Measurements from ENCODE around the gene TTC23. TPM values are rescaled to one million over a fixed set of nuclear protein-coding genes. Genes with fewer than 3 reads are reported as not detected.
"Not testable (repeated sequence)": the region's sequence is repeated elsewhere in the genome, so short reads cannot be mapped to it uniquely, and the experiment has no call there.

TTC23 gene
- total RNA-seq, 1 experiment from 2014 or later = 31.9 TPM

- peaks cover 6% of the 10 kb centered on the region for H3K4me1 ChIP-seq (replicated peaks)
- DNase-seq (ENCODE audit: low read depth in 1 of 2, low spot score in 2 of 2) = no peak
- H3K27me3 ChIP-seq (replicated peaks) = no peaks in the 10 kb centered on the region
- no peaks in the 10 kb centered on the region for H3K9me3 ChIP-seq (replicated peaks)
- peaks cover 40% of the 10 kb centered on the region for H3K36me3 ChIP-seq
- no peak overlapping the region for H3K4me3 ChIP-seq
- H3K27ac ChIP-seq = no peak overlapping the region
Measured at GRCh38 chr15:99239545-99240198, 9.7 kb downstream of the TTC23 start.

DNA sequence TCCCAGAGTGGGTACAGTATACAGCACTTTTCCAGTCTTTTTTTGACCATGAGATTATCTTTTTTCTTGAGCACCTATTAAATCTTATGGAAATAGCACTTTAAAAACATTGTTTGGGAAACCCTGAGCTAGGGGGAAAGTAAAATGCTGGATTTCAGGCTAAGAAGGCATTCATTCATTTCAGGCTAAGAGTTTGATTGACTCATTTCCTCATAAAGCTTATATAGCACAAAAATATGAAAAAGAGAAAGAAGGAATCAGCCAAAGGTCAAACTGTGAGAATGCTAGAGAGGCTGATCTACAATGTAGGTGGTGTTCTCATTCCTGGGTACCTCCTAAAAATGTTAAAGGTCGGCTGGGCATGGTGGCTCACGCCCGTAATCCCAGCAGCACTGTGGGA, 10.5 kb downstream of the TTC23 start:
- H3K4me1 ChIP-seq (replicated peaks) = peaks cover 6% of the 10 kb centered on the region
- H3K27ac ChIP-seq = no peak overlapping the region
- H3K27me3 ChIP-seq (replicated peaks) = no peaks in the 10 kb centered on the region
- no peak overlapping the region for H3K4me3 ChIP-seq
- H3K9me3 ChIP-seq (replicated peaks) = no peaks in the 10 kb centered on the region
- peaks cover 40% of the 10 kb centered on the region for H3K36me3 ChIP-seq
- DNase-seq (ENCODE audit: low read depth in 1 of 2, low spot score in 2 of 2) = no peak

DNA sequence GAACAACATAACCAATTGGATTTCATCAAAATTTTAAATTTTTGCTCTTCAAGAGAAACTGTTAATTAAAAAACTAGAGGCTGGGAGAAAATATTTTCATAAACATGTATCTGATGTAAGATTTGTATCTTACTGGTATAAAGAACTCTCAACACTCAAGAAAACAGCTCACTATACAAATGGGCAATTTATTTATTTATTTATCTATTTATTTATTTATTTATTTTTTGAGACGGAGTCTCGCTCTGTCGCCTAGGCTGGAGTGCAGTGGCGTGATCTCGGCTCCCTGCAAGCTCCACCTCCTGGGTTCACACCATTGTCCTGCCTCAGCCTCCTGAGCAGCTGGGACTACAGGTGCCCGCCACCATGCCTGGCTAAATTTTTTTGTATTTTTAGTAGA, 15.2 kb downstream of the TTC23 start:
- H3K4me3 ChIP-seq; DNase-seq (ENCODE audit: low read depth in 1 of 2, low spot score in 2 of 2); H3K27me3 ChIP-seq (replicated peaks); H3K27ac ChIP-seq; H3K9me3 ChIP-seq (replicated peaks); H3K4me1 ChIP-seq (replicated peaks): not testable (repeated sequence)
- H3K36me3 ChIP-seq = peaks cover 23% of the 10 kb centered on the region

- Histone ChIP-seq H3K27me3 (replicated peaks) (no peaks in the 10 kb centered on the region), H3K36me3 (peaks cover 20% of the 10 kb centered on the region), H3K9me3 (replicated peaks) (no peaks in the 10 kb centered on the region), H3K27ac (no peak overlapping the region), H3K4me3 (no peak overlapping the region), H3K4me1 (replicated peaks) (no peaks in the 10 kb centered on the region)
- no peak for DNase-seq (ENCODE audit: low read depth in 1 of 2, low spot score in 2 of 2)
Measured at GRCh38 chr15:99232740-99233139, 16.6 kb downstream of the TTC23 start.

DNA sequence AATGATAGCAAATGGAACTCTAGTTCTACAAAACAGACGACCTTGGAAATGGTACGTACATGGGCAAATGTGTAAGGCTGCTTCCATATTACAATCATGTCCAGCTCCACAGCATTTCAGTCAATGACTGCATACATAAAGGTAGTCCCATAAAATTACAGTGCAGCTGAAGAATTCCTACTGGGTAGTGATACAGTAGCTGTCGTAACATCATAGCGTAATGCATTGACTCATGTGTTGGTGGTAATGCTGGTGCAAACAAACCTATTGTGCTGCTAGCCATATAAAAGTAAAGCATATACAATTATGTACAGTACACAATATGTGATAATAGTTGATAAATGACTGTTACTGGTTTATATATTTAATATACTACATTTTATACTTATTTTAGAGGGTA, 18.5 kb downstream of the TTC23 start:
- H3K27me3 ChIP-seq (replicated peaks) = no peaks in the 10 kb centered on the region
- no peaks in the 10 kb centered on the region for H3K4me1 ChIP-seq (replicated peaks)
- no peak for DNase-seq (ENCODE audit: low read depth in 1 of 2, low spot score in 2 of 2)
- no peak overlapping the region for H3K4me3 ChIP-seq
- H3K9me3 ChIP-seq (replicated peaks) = no peaks in the 10 kb centered on the region
- no peak overlapping the region for H3K27ac ChIP-seq
- peaks cover 31% of the 10 kb centered on the region for H3K36me3 ChIP-seq

DNA sequence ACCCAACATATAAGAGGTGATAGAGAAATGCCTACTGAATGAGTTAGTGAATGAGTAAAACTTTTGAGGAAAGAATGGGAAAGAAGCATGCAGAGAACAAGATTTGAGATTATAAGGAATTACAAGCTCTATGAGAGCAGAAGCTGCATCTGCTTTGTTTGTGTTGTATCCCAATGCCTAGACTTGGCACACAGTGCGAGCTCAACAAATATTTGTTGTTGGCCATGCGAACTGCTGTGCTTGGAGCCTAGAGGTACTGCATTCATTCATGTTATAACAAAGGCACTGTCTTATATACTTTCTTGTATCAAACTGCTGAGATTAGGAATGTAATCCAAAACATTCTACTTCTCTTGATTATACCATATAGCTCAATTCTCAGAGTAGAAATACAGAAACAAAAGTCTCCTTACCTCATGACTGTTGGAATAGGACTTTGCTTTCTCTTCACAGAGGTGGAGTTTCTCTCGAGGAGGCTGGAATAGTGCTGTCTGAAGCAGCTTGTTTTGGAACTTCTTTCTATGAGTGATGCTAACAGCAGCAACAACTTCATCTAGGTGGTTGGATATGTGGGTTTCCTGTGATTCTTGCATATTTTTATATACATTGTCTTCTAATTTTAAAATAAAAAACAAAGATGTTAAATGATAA, 21.1 kb downstream of the TTC23 start:
- Histone ChIP-seq H3K27me3 (replicated peaks) (no peaks in the 10 kb centered on the region), H3K4me1 (replicated peaks) (peaks cover 11% of the 10 kb centered on the region), H3K4me3 (no peak overlapping the region), H3K27ac (no peak overlapping the region), H3K36me3 (peaks cover 47% of the 10 kb centered on the region), H3K9me3 (replicated peaks) (no peaks in the 10 kb centered on the region)
- no peak for DNase-seq (ENCODE audit: low read depth in 1 of 2, low spot score in 2 of 2)

- DNase-seq (ENCODE audit: low read depth in 1 of 2, low spot score in 2 of 2) = no peak
- Histone ChIP-seq H3K4me1 (replicated peaks) (peaks cover 11% of the 10 kb centered on the region), H3K27me3 (replicated peaks) (no peaks in the 10 kb centered on the region), H3K4me3 (no peak overlapping the region), H3K36me3 (peaks cover 55% of the 10 kb centered on the region), H3K27ac (no peak overlapping the region), H3K9me3 (replicated peaks) (no peaks in the 10 kb centered on the region)
Measured at GRCh38 chr15:99226802-99227201, 22.6 kb downstream of the TTC23 start.

DNA sequence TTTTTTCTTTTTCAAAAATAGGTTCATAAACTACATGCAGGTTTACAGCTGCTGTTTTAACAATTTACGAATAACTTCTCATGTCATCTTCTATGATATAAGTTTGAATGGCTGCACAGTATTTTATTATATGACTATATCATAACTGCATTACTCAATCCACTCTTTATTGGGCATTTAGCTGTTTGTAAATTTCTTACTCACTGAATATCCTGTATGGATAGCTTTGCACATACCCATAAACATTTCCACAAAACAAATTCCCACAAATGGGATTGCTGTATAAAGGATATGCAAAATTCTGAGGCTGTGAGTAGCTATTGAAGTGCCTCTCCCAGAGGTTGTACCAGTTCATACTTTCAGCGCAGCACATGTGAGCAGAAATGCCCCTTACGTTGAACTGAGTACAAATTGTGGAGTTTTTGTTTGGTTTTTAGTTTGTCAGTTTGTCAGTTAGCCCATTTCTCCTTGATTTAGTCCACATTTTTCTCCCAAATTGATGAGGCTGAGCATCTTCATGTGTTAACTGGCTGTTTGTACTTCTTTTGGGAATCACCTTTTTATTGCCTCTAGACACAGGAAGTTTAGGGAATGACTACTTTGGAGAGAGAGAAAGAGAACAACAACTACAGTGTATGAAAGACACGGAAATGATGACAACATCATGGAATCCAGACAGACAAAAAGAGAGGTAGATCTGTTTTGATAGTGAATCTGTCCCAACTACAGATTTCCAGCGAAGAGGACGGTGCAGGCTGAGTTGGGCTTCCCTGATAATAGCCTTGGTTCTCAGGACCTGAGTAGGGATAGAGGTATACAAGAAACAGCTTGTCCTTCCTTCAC, 24.8 kb downstream of the TTC23 start:
- H3K4me3 ChIP-seq = no peak overlapping the region

DNA sequence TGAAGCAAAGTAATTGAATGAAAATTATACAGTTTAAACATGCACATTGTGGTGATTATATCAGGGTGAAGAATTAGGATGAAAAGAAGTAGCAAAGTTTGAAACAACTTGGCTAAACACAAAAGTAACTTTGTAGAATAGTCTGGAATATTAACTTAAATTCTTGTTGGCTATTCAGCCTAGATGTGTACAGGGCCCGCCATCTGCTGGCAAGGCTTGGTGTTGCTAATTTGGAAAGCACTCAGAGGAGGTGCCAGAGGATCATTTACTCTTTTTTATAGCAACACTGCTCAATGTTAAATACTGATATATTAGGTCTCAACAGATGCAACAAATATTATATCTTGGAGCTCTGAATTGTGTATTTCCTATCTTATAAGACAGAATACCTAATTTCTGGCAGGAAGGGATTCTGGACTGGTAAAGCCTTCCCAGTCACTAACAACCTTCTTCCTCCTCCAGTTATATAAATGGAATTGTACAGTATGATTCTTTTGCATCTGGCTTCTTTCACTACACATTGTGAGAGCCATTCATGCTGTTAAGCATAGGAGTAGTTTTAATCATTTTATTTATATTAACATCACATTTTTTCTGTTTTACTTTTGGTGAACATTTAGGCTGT, 36.1 kb downstream of the TTC23 start:
- H3K4me1 ChIP-seq (replicated peaks) = peaks cover 32% of the 10 kb centered on the region
- H3K36me3 ChIP-seq = peaks cover 21% of the 10 kb centered on the region
- no peaks in the 10 kb centered on the region for H3K27me3 ChIP-seq (replicated peaks)
- H3K9me3 ChIP-seq (replicated peaks) = no peaks in the 10 kb centered on the region; the same call in 1 of the 2 replicates
- no peak overlapping the region for H3K4me3 ChIP-seq
- peak; percentile 74 to 78 for DNase-seq (ENCODE audit: low read depth in 1 of 2, low spot score in 2 of 2)
- peak overlapping the region; percentile 94 for H3K27ac ChIP-seq

More for the DNA sequence above, 24.8 kb downstream of the TTC23 start:
- Histone ChIP-seq H3K27ac (no peak overlapping the region), H3K4me1 (replicated peaks) (peaks cover 11% of the 10 kb centered on the region), H3K9me3 (replicated peaks) (no peaks in the 10 kb centered on the region), H3K27me3 (replicated peaks) (no peaks in the 10 kb centered on the region), H3K36me3 (peaks cover 77% of the 10 kb centered on the region)
- no peak for DNase-seq (ENCODE audit: low read depth in 1 of 2, low spot score in 2 of 2)

DNA sequence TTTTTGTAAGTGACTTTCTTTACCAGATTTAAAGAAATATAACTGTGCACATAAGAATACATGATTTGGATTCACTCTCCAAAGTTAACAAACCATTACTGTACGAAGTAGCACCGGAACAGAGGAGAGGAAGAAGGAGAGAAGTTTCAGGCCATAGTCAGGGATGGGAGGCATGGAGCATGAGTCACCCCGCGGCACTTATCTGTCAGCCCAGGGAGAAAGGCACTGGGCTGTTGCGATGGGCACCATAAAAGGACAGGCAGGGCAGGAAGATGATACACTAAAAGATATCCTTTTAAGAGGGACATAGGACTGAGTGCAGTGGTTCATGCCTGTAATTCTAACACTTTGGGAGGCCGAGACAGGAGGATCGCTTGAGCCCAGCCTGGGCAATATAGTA, 37.0 kb downstream of the TTC23 start:
- no peaks in the 10 kb centered on the region for H3K27me3 ChIP-seq (replicated peaks)
- peak overlapping the region; percentile 94 for H3K27ac ChIP-seq
- peaks cover 13% of the 10 kb centered on the region for H3K36me3 ChIP-seq
- H3K4me3 ChIP-seq = no peak overlapping the region
- H3K9me3 ChIP-seq (replicated peaks) = no peaks in the 10 kb centered on the region
- DNase-seq (ENCODE audit: low read depth in 1 of 2, low spot score in 2 of 2) = peak; percentile 83 to 88
- H3K4me1 ChIP-seq (replicated peaks) = peaks cover 32% of the 10 kb centered on the region

DNA sequence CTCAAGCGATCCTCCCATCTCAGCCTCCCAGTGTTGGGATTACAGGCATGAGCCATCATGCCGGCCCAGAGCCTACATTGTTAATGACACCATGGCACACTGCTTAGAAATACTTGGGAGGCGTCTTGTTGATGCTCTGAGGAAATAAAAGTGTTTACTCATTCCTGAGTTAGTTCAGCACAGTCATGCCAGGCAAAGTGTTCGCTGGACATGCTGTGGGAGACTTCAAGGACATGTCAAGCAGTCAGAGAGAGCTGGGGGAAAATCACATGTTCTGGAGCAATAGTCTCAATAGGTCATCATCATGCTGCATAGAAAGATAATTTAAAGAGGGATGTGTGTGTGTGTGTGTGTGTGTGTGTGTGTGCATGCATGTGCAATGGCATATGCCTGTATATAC, 37.5 kb downstream of the TTC23 start:
- Histone ChIP-seq H3K9me3 (replicated peaks) (no peaks in the 10 kb centered on the region), H3K4me3 (no peak overlapping the region), H3K4me1 (replicated peaks) (peaks cover 32% of the 10 kb centered on the region), H3K36me3 (peaks cover 13% of the 10 kb centered on the region), H3K27me3 (replicated peaks) (no peaks in the 10 kb centered on the region), H3K27ac (peak overlapping the region; percentile 94)
- peak; percentile 86 to 89 for DNase-seq (ENCODE audit: low read depth in 1 of 2, low spot score in 2 of 2)

DNA sequence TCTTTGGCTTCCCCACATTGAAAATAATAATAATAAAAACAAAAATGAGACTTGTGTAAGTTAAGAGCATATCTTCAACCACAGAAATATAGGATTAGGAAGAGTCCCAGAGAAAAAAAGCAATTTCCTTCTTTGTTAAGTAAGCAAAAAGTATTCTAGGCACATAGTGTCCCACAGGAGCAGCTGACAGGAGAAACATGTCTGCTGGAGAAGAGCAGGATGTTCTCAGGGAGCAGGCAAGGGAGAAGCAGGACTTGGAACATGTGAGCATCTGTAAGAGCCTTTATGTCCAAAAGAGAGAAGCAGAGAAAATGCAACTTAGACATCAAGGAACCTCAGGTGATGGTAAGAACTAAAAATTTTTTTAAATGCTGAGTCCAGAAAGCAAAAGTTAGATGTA, 39.0 kb downstream of the TTC23 start:
- H3K27ac ChIP-seq = peak overlapping the region; percentile 94
- DNase-seq (ENCODE audit: low read depth in 1 of 2, low spot score in 2 of 2) = no peak
- H3K9me3 ChIP-seq (replicated peaks) = no peaks in the 10 kb centered on the region
- H3K4me3 ChIP-seq = no peak overlapping the region
- H3K4me1 ChIP-seq (replicated peaks) = peaks cover 32% of the 10 kb centered on the region
- H3K27me3 ChIP-seq (replicated peaks) = no peaks in the 10 kb centered on the region
- peaks cover 22% of the 10 kb centered on the region for H3K36me3 ChIP-seq

- Histone ChIP-seq H3K4me1 (replicated peaks) (peaks cover 32% of the 10 kb centered on the region), H3K9me3 (replicated peaks) (no peaks in the 10 kb centered on the region), H3K36me3 (peaks cover 22% of the 10 kb centered on the region), H3K27me3 (replicated peaks) (no peaks in the 10 kb centered on the region), H3K27ac (no peak overlapping the region), H3K4me3 (no peak overlapping the region)
- DNase-seq (ENCODE audit: low read depth in 1 of 2, low spot score in 2 of 2) = no peak
Measured at GRCh38 chr15:99209326-99209725, 40.1 kb downstream of the TTC23 start.

Measured in SJSA1 (cell line).